Fibroblast of skin of right biceps (primary cell): ENCODE measurements around the gene HLA-DQB2.
"Not testable (repeated sequence)": the region's sequence is repeated elsewhere in the genome, so short reads cannot be mapped to it uniquely, and the experiment has no call there.

Experiments used
- DNase-seq: peaks from one replicate; pipeline ENCODE4 v3.0.0-alpha.2; 2013

Gene HLA-DQB2

DNA sequence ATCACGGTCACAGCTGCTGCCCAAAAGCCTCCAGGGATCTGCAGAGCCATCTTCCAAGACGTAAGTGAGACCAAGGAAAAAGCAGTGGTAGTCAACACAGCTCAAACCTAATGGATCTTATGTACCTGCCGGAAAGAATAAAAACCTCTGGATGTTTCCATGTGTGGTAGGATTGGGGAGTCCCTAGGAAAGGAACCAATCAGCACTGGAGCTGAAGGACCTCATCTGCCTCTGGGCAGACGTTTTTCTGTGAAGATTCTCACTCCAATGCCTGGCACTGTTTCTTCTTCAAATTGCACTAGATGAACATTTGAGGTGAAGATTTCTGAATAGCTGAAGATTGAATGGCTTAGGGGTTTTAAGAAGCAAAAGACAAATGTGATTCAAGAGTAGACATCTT, at the start of gene HLA-DQB2:
TSS of gene HLA-DQB2 (minus strand) at position 112 of the 400 bp plus-strand sequence. CDS start at position 50, 62 bp downstream.
- no peak for DNase-seq

DNA sequence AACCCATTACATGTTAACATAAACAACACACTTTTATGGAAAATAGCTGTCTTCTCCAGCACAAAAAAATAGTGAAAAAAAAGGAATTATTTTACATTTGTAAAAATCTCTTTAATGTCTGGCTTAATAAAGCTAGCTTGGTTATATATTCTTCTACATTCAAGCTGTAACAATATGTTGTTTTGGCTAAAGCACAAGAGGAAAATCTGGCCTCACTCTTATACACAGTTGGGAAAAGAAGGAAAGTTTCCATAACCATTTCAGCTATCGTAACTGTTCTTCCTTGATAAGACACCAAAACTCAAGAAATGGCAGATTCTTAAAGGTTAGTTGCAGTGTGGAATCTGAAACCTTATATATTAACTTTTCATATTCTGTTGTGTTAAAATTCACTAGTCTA, 45.8 kb upstream of the HLA-DQB2 start:
- no peak for DNase-seq

GRCh38 chr6:32807020-32807580, 43.8 kb upstream of the HLA-DQB2 start:
- no peak for DNase-seq

DNA sequence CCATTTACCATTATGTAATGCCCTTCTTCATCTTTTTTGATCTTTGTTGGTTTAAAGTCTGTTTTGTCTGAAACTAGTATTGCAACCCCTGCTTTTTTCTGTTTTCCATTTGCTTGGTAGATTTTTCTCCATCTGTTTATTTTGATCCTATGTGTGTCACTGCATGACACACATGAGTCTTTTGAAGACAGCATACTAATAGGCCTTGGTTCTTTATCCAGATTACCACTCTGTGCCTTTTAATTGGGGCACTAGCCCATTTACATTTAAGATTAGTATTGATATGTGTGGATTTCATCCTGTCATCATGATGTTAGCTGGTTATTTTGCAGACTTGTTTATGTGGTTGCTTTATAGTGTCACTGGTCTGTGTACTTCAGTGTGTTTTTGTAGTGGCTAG, 42.1 kb upstream of the HLA-DQB2 start:
- not testable (repeated sequence) for DNase-seq

GRCh38 chr6:32803416-32803815, 40.1 kb upstream of the HLA-DQB2 start:
- no peak for DNase-seq

DNA sequence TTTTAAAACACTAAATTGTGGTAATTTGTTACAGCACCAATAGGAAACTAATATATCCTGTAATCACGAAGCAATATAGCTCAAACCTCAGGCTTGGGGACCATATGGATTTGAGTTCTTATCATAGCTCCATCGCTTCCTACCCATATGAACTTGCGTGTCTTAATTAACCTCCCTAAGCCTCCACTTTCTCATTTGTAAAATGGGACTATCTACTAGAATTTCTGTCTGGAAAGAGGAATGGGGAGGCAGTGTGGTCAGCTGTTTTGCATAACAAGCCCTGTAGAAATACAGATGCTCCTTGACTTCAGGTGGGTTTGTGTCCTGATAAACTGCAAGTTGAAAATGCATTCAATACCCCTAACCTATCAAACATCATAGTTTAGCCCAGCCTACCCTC, 36.4 kb upstream of the HLA-DQB2 start:
- DNase-seq, result no peak

DNA sequence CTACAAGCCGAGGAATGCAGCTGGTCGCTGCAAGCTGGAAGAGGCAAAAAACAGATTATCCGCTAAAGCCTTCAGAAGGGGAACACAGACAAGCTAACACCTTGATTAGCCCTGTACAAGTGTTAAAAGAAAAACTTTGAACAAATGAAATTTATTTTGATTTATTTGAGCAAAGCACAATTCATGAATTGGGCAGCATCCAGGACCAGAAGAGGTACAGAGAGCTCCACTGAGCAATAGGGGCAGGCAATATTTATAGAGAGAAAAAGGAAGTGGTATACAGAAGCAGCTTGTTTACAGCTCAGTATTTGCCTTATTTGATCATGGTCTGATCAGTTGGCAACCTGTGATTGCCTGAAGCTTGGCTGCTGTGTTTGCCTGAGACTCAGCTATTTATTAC, 35.8 kb upstream of the HLA-DQB2 start:
- DNase-seq, result no peak

GRCh38 chr6:32796848-32797776, 33.8 kb upstream of the HLA-DQB2 start:
- DNase-seq, result peak; percentile 60

DNA sequence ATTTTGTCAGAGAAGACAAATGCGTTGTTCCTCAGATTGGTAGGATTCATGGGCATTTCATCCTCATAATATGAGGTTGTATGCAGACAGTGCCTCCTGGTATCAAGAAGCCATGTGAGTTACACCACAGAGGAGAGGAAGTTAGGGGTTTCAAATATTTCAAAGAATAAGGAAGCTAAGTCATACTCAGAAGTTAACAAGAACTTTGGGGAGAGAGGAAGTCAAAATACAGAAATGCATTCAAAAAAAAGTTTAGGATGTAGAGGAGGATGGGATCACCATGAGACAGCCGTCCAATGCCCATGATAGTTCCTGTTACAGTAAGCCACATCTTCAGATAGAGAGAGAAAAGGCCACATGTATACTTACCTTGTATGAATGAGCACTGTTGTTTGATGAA, 31.2 kb upstream of the HLA-DQB2 start:
- DNase-seq, result no peak

DNA sequence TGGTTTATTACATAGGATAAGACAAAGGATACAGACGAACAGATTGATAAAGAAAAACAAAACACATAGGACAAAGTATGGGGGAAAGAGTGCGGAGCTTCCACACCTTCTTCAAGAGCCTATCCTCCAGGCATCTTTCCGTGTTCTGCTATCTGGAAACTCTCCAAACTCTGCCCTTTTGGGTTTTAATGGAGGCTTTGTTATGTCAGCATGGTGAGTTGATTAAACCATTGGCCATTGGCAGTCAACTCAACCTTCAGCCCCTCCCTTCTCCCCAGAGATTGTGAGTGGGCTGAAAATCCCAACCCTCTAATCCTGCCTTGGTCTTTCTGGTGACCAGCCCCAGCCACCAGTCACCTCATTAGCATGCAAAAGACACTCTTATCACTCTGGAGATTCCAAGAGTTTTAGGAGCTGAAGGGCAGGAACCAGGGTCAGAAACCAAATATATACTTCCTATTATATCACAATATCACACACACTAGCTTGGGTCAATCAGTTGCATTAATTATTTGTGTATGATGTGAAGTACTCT, 29.6 kb upstream of the HLA-DQB2 start:
- DNase-seq, result no peak

DNA sequence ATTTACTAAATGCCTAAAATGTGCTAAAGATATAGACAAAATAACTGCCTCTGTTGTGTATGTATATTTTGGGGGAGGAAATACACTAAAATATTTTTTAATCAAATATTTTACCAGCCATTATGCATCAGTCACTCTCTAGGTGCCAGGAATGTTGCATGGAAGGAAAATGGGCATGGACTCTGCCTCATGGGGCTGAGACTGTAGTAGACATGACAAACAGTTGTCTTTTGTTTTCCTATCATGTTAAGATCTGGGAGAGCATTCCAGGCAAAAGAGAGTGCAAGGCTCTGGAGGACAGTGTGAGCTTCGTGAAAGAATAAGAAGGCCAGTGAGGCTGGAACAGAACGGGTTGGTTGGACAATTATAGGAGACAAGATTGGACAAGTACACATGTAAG, 27.0 kb upstream of the HLA-DQB2 start:
- no peak for DNase-seq

GRCh38 chr6:32785781-32786533, 22.6 kb upstream of the HLA-DQB2 start:
- peak; percentile 51 for DNase-seq

DNA sequence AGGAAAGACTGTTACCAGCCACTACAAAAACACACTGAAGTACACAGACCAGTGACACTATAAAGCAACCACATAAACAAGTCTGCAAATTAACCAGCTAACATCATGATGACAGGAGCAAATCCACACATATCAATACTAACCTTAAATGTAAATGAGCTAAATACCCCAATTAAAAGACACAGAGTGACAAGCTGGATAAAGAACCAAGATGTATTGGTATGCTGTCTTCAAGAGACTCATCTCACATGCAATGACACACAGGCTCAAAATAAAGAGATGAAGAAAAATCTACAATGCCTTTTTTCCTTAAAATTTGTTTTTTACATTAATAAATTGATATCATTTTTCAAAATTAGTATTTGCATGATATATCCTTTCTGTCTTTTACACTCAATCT, 19.6 kb upstream of the HLA-DQB2 start:
- not testable (repeated sequence) for DNase-seq

DNA sequence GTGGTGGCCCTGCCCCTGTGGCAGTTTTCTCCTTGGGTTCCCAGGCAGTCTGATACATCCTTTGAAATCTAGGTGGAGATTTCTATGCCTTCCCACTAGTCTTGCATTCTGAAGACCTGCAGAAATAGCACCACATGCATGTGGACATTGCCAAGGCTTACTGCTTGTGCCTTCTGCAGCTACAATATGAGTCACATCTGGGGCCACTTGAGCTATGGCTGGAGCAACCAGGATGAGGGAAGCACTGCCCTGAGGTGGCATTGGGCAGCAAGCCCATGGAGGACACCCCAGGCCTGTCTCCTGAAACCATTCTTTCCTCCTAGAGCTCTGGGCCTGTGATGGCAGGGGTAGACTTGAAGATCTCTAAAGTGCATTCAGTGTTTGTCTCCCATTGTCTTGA, 15.7 kb upstream of the HLA-DQB2 start:
- DNase-seq, result no peak

GRCh38 chr6:32775071-32775470, 11.7 kb upstream of the HLA-DQB2 start:
- no peak for DNase-seq

DNA sequence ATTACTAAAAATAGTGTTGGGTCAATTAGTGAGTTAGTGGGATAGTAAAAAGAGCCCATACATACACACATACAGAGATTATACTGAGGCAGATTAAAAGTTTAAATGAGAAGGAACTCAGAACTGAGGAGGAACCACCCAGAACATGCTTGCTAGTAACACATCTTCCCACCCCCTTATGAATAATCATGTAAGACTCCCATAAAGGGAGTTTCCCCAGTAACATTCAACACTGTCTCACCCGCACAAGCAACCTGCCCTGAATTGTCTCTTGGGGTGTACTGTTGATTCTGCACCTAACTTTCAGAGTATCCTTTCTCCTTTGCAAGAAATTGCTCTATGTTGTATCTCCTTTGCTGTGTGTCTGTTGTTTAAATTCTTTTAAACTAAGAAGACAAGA, 11.1 kb upstream of the HLA-DQB2 start:
- no peak for DNase-seq

GRCh38 chr6:32772656-32773055, 9.3 kb upstream of the HLA-DQB2 start:
- no peak for DNase-seq

GRCh38 chr6:32764048-32764447, 716 bp upstream of the HLA-DQB2 start:
- no peak for DNase-seq

DNA sequence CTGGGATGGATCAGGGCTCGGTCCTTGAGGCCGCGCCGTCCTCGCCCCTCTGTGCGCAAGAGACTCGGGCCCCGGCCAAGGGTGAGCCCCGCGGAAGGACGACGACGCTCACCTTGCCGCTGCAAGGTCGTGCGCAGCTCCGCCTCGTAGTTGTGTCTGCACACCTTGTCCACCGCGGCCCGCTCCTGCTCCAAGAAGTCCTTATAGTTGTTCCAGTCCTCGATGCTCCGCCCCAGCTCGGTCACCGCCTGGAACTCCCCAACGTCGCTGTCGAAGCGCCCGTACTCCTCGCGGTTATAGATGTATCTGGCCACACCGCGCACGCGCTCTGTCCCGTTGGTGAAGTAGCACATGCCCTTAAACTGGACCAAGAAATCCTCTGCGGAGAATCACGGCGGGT, 1.8 kb downstream of the HLA-DQB2 start:
- DNase-seq, result no peak

- no peak for DNase-seq
These were observed 2.3 kb downstream of the HLA-DQB2 start for GRCh38 chr6:32761072-32761471.

DNA sequence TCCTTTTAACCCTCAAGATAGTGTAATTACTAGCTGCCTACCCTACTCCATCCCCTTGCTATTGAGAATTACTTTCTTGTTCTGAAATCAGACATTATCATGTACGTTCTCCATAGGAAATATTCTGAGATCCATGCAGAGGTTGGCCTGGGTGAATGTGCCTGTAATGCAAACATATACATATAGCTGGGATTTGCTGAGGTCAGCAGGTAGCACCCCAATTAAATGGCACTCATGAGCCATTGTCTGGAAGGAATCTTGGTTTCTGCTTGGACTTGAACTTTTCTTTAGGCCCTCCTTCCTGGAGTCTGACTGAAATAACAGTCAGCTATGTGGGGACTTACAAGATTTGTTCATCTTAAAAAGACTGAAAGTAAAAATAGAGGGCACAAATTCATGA, 3.7 kb downstream of the HLA-DQB2 start:
- no peak for DNase-seq

DNA sequence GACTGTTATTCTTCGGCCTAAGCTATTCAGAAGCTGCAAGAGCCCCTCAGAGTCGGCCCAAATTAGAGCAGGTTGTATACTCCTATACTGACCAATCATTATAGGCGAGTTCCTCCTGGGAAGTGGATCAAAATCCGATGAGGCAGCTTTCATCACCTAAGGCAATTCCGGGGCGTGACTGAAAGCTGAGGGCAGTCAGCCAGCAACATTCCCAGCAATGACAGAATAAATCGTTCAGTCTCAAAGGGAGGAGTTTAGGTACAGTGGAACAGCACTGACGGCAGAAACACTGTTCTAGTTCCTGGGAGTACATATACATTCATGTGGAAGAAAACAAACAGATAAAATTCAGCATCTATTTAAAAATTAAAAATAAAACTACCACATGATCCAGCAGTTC, 10.8 kb downstream of the HLA-DQB2 start:
- DNase-seq, result peak; percentile 4

GRCh38 chr6:32745649-32746048, 17.7 kb downstream of the HLA-DQB2 start:
- not testable (repeated sequence) for DNase-seq
